GM18873 (cell line): ENCODE results near the gene PLCB1.
"Not testable (repeated sequence)": the region's sequence is repeated elsewhere in the genome, so short reads cannot be mapped to it uniquely, and the experiment has no call there.

Experiments used
- ATAC-seq: cut with Tn5 transposase; IDR thresholded peaks from one replicate; pipeline ENCODE4 v1.9.1; 2021; ENCODE audit warnings: mild to moderate bottlenecking, moderate library complexity, moderate number of reproducible peaks; ENCODE audit not compliant: unreplicated experiment, low FRiP score

Gene PLCB1

GRCh38 chr20:8131598-8132483 is at the start of gene PLCB1:
TSS of gene PLCB1 (plus strand) at chr20:8132266. CDS start at chr20:8132652, 386 bp downstream.
- ATAC-seq, result peak; percentile 69

GRCh38 chr20:8082989-8083388 is 49.1 kb upstream of the PLCB1 start:
- no peak for ATAC-seq

GRCh38 chr20:8089668-8090067 is 42.4 kb upstream of the PLCB1 start:
- no peak for ATAC-seq

DNA sequence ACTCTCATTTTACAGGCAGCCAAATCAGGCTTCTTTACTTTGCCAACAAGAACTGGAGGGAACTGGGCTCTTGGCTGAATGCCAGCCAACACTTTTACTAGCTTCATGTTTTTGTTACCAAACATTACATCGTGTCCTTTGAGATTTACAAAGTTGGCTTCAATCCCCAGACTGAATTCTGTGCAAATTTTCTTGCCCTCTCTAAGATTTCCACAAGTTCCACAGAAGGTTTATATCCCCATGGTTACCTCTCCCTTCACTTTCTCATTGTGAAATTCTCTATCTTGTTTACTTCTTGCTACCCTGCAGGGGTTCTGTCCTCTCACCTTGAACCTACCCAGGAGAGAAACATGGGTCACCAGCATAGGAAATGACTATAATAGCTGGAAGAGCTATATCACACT is 37.6 kb upstream of the PLCB1 start:
- no peak for ATAC-seq

- ATAC-seq, result no peak
These were observed 37.2 kb upstream of the PLCB1 start for GRCh38 chr20:8094850-8095249.

GRCh38 chr20:8095648-8096572 is 36.2 kb upstream of the PLCB1 start:
- no peak for ATAC-seq

DNA sequence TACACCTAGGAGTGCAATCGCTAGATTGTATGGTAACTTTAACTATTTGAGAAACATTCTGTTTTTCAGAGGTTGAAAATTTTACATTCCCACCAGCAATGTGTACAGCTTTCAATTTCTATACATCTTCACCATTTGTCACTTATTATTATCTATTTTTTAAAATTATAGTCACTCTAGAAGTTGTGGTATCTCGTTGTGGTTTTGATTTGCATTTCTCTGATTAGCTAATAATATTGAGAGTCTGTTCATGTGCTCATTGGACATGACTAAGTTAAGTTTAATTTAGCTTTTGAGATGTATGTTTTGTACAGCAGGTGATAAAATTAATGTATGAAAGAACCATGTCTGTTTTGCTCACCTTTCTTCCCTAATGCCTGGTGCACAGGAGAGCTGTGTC is 34.8 kb upstream of the PLCB1 start:
- ATAC-seq, result no peak

- ATAC-seq, result no peak
These were observed 27.8 kb upstream of the PLCB1 start for GRCh38 chr20:8104252-8104651.

DNA sequence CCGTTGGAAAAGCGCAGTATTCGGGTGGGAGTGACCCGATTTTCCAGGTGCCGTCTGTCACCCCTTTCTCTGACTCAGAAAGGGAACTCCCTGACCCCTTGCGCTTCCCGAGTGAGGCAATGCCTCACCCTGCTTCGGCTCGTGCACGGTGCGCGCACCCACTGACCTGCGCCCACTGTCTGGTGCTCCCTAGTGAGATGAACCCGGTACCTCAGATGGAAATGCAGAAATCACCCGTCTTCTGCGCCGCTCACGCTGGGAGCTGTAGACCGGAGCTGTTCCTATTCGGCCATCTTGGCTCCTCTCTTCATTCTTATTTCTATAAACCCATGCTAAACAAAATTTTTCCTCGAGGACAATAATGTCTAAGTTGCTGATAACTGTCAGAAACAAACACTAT is 17.5 kb upstream of the PLCB1 start:
- ATAC-seq, result not testable (repeated sequence)

- ATAC-seq, result no peak
These were observed 16.6 kb upstream of the PLCB1 start for GRCh38 chr20:8115436-8115835.

GRCh38 chr20:8116067-8116811 is 15.8 kb upstream of the PLCB1 start:
- ATAC-seq, result no peak

GRCh38 chr20:8117636-8118035 is 14.4 kb upstream of the PLCB1 start:
- no peak for ATAC-seq

DNA sequence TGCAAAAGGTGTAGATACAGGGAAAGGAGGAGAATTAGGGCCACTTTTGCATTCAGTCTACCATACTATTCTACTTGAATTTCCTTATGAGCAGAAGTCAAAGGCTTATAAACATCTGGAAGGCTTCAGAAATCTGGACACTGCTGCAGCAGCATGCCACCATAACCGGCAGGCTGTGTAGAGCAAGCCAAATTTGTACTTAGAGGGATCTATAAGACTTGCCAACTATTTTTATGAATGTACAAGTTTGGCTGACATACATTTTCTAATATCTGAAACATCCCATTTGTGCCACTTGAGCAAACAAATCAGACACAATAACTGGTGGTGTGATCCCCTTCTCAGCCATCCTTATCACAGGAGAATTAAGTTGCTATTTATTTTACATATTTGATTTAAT is 14.0 kb upstream of the PLCB1 start:
- no peak for ATAC-seq

DNA sequence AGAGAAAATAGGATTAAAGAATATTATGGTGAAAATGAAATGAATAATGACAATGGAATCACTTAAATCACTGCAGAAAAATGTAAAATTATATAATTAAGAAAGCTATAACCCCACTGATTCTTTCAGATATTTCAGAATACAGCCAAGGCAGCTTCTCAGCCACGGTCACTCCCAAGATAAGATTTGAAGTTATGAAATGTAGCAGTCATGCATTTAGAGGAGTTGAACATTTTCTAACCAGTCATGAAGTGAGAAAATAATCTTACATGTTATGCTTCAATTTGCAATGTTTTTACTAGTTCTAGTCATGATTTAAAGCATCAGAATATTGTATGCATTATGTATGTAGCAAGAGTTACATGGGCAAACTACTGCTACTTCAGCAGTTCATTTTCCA is 13.3 kb upstream of the PLCB1 start:
- ATAC-seq, result no peak

- ATAC-seq, result no peak
These were observed 10.4 kb upstream of the PLCB1 start for GRCh38 chr20:8121666-8122065.

GRCh38 chr20:8124639-8125038 is 7.4 kb upstream of the PLCB1 start:
- ATAC-seq, result no peak

- ATAC-seq, result no peak
These were observed 5.9 kb upstream of the PLCB1 start for GRCh38 chr20:8126181-8126580.

GRCh38 chr20:8126841-8127378 is 5.2 kb upstream of the PLCB1 start:
- ATAC-seq, result no peak

DNA sequence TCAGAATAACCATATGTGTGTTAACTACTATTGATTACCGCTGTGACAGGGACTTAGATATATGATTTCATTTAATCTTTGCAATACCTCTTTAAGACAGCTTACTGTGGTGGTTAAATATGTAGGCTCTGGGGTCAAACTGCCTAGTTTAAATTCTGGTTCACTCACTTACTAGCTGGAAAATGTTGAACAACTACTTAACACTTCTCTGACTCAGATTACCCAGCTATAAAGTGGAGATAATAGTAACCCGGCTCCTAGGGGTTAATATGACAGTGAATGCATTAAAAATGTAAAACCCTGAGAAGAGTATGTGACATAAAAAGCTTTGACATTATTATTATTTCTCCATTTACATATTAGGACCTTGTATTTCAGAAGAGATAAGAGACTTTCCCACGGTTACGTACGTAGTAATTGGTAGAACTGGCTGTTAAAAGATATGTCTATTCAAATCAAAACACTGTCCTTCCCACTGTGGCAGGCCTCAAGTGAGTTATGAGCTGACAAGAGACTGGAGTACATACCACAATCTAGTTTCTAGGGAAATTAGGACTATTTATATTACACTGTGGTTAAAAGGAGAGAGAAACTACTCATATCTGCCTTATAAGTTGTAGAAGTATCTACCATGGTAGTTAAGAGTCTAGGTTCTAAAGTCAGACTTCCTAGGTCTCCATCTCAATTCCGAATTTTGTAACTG is 4.4 kb upstream of the PLCB1 start:
- ATAC-seq, result peak; percentile 79
